NCI-H1694 treated with DMSO at 0.1 percent for 48 hours (cell line): ENCODE data around the gene NANOG.
"Not testable (repeated sequence)": the region's sequence is repeated elsewhere in the genome, so short reads cannot be mapped to it uniquely, and the experiment has no call there.

Source experiments
- DNase-seq: peaks from one replicate; lab custom pipeline; 2025; lab: John Stamatoyannopoulos, UW

Gene NANOG

DNA sequence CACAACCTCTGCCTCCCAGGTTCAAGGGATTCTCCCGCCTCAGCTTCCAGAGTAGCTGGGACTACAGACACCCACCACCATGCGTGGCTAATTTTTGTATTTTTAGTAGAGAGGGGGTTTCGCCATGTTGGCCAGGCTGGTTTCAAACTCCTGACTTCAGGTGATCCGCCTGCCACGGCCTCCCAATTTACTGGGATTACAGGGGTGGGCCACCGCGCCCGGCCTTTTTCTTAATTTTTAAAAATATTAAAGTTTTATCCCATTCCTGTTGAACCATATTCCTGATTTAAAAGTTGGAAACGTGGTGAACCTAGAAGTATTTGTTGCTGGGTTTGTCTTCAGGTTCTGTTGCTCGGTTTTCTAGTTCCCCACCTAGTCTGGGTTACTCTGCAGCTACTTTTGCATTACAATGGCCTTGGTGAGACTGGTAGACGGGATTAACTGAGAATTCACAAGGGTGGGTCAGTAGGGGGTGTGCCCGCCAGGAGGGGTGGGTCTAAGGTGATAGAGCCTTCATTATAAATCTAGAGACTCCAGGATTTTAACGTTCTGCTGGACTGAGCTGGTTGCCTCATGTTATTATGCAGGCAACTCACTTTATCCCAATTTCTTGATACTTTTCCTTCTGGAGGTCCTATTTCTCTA, at the start of gene NANOG:
Gene NANOG, plus strand, starts transcription at position 519 of the 645 bp plus-strand sequence. CDS start 213 bp downstream, outside the sequence.
- not testable (repeated sequence) for DNase-seq

DNA sequence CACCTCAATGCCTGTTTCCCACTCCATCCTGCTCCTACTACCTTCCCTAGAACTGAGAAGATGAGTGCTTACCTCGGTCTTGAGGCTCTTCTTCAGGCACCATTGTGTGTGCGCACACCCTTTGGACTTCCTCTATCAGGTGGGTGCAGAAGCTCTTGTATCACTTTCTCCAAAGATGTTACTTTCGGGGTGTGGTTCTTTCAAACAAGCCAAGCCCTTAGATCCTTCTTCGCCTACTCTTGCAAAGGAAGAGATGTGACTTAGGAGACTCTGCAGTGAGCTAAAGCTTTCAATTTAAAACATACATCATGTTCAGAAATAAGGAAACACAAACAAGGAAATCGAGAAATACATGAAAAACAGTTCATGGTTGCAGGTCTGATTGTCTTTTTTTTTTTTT, 42.0 kb upstream of the NANOG start, which contains the start of gene CLEC4C:
Gene CLEC4C, minus strand, starts transcription at position 130 of the 400 bp plus-strand sequence. Its CDS starts 27 bp downstream, at position 103.
- DNase-seq: no peak

- DNase-seq: no peak
These were observed 40.4 kb upstream of the NANOG start for GRCh38 chr12:7748852-7749251.

DNA sequence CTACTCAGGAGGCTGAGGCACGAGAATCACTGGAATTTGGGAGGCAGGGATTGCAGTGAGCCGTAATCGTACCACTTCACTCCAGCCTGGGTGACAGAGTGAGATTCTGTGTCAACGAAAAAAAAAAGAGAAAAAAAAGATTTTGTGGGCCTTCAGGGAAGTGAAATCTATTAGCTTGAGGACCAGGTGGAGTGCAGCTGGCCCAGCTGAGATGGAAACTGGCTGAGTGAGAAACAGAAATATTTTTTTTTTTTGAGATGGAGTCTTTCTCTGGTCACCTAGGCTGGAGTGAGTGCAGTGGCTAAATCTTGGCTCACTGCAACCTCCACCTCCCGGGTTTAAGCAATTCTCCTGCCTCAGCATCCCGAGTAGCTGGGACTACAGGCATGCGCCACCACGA, 39.8 kb upstream of the NANOG start:
- DNase-seq: no peak

DNA sequence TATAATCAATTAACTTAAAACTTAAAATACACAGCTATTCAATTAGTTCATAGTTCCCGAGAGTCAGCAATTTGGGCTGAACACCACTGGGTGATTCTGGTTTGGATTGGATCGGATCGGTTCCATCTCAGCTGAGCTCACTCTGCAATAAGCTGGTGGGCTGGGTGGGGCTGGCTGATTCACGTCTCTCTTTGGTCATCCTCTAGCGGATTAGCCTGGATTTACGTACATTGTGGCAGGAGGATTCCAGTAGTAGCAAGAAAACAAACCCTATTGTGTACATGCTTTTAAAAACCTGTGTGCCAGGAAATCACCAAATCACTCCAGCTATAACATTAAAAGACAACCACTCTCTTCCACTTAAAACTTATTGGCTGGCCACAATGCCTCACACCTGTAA, 38.9 kb upstream of the NANOG start:
- no peak for DNase-seq

GRCh38 chr12:7751394-7751793, 37.8 kb upstream of the NANOG start:
- no peak for DNase-seq

GRCh38 chr12:7751941-7752922, 37.0 kb upstream of the NANOG start:
- not testable (repeated sequence) for DNase-seq

GRCh38 chr12:7755668-7756067, 33.5 kb upstream of the NANOG start:
- DNase-seq: not testable (repeated sequence)

DNA sequence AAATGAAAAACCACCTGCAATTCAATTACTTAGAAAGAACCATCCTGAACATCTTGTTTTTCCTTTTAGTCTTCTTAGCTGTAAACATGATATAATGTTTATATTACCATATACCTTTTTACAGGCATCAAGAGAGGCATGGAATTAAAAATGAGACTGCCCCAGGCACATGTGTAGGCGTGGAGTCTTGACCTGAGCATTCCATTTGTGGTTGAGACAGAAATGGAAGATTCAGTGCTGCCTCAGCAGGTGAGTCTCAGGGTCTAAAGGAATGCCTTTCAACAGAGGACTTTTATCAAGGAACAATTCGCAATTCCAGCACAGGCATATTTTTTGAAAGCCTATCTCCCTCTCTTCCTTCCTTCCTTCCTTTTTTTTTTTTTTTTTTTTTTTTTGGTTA, 32.2 kb upstream of the NANOG start:
- DNase-seq: no peak

GRCh38 chr12:7758766-7759140, 30.4 kb upstream of the NANOG start:
- no peak for DNase-seq

DNA sequence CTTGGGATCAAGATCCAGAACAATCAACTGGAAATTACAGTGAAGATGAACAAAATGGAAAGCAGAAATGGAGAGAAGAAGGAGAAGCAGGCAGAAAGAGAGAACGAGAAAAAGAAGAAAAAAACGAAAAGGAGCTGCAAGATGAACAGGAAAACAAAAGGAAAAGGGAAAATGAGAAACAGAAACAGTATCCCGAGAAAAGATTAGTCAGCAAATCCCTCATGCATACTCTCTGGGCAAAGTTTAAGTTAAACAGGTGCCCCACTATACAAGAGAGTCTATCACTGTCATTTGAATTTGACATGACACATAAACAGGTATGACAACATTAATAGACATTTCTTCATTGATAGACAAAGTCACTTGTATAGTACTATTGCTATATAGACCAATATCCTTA, 19.2 kb upstream of the NANOG start:
- no peak for DNase-seq

DNA sequence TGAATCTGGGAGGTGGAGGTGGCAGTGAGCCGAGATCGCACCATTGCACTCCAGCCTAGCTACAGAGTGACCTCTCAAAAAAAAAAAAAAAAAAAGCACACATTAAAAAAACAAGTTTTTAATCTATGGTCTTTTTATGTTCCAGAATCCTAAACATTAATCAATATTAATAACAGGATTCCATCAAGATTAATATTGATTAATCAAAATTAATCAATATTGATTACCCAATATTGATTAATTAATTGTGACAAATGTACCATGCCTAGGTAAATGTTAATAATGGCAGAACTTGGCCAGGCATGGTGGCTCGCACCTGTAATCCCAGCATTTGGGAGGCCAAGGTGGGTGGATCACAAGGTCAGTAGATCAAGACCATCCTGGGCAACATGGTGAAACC, 7.9 kb upstream of the NANOG start:
- DNase-seq: no peak

DNA sequence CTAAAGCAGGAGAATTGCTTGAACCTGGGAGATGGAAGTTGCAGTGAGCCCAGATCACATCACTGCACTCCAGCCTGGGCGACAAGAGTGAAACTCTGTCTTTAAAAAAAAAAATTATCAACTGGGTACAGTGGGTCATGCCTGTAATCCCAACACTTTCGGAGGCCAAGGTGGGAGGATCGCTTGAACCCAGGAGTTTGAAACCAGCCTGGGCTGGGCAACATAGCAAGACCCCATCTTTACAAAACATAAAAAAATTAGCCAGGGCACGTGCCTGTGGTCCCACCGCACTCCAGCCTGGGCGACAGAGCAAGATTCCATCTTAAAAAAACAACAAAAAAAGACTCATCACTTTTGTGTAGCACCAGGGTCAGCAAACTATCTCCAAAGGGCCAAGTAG, 7.1 kb upstream of the NANOG start:
- DNase-seq: no peak

DNA sequence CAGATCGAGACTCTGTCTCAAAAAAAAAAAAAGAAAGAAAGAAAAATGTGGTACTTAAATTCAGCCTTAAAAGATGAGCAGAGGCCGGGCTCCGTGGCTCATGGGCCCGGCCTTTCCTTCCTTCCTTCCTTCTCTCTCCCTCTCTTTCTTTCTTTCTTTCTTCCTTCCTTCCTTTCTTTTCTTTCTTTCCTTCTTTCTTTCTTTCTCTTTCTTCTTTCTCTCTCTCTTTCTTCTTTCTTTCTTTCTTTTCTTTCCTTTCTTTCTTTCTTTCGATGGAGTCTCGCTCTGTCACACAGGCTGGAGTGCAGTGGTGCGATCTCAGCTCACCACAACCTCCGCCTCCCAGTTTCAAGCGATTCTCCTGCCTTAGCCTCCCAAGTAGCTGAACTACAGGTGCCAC, 5.8 kb upstream of the NANOG start:
- DNase-seq: not testable (repeated sequence)

DNA sequence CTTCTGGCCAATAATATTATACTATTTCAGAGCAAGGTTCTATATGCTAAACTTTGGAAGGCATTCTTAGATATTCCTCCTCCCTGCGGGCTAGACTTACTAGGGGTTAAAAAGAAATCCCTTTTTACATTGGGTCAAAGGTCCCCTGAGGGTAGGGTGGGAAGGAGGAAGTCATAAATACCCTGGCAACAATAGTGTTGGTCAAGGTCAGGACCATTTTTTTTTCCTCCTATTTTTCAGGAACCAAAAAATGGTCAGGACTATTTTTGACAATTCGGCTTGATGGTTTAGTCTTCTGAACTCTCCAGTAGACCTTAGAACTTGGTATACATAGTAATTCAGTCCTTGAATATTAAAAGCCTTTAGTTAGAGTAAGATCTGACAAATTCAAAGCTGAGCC, 4.5 kb upstream of the NANOG start:
- no peak for DNase-seq

DNA sequence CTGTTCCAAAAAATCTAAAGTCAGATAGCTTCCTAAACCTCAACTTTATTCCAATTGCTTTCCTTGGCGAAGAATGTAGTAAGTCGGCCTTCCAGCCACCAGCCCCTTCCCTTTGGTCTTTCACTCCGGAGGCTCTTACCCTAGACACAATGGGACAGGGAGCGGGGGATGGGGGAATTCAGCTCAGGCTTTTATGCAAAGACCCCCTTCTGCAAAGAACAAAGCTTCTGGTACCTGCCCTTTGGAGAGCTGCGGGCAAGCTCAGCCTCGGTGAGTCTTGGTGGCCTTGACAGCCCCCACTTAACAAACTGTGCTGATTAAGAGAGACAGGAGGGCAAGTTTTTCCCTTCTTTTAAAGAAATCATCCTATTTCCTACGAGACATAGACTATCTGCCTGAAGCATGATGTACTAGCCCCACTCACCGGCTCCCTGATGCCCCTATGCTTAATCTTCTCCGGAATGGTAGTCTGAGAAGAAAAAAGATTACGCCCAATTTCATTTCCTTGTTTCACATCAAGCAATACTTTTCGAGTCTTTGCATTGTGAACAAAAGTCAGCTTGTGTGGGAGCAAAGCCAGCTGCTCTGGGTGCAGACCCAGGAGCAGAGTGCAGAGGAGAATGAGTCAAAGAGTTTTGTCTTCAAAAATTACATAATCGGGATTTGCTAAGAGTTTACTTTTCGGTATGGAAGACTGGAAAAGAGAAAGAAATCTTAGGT, 1.5 kb upstream of the NANOG start:
- DNase-seq: no peak

DNA sequence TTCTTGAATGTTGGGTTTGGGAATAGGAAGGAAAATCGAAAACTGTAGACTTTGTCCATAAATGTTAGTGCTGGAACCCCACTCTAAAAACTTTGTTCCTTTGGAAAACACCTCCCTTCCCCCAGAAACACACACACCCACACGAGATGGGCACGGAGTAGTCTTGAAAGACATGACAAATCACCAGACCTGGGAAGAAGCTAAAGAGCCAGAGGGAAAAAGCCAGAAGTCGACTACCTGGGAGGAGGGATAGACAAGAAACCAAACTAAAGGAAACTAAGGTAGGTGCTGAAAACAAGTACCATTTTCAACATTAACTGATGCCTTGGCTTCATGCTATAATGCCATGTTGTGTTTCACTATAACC, 925 bp upstream of the NANOG start:
- DNase-seq: no peak

DNA sequence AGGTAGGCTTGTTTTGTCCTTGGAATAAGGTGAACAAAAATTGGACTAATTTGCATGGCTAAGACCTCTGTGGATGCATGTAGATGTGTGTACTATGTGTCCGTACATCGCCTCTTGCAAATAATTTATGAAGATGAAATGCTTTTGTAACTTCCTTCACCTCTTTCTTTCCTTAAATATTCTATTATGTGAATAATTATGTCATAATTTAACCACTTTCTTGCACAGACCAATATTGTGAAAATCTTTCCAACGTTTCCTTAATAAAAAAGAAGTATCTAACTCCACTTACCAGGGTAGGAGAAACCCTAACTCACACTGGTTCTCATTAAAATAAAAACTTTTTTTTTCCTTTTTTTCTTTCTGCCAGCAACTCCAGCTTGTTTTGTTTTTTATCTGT, 4.0 kb downstream of the NANOG start:
- DNase-seq: no peak

DNA sequence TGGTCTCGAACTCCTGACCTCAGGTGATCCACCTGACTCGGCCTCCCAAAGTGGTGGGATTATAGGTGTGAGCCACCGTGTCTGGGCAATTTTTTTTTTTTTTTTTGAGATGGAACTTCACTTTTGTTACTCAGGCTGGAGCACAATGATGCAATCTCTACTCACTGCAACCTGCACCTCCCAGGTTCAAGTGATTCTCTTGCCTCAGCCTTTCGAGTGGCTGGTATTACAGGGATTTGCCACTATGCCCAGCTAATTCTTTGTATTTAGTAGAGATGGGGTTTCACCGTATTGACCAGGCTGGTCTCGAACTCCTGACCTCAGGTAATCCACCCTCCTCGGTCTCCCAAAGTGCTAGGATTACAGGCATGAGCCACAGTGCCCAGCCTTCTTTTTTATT, 8.1 kb downstream of the NANOG start:
- DNase-seq: not testable (repeated sequence)

DNA sequence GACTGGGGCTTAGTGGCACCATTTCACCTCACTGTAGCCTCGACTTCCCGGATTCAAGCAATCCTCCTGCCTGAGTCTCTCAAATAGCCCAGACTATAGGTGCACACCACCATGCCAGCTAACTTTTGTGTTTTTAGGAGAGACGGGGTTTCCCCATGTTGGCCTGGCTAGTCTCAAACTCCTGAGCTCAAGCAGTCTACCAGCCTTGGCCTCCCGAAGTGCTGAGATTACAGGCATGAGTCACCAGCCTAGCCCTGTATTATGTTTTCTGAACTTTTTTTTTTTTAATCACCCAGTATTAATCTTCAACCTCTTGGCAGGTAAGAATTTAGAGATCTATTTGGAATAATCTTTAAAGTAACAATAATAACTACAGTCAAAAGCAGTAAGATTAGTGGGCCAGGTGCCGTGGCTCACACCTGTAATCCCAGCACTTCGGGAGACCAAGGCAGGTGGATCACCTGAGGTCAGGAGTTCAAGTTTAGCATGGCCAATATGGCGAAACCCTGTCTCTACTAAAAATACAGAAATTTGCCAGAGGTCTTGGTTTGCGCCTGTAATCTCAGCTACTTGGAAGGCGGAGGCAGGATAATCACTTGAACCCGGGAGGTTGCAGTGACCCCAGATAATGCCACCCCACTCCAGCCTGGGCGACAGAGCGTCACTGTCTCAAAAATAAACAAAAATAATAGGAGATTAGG, 8.6 kb downstream of the NANOG start:
- no peak for DNase-seq

DNA sequence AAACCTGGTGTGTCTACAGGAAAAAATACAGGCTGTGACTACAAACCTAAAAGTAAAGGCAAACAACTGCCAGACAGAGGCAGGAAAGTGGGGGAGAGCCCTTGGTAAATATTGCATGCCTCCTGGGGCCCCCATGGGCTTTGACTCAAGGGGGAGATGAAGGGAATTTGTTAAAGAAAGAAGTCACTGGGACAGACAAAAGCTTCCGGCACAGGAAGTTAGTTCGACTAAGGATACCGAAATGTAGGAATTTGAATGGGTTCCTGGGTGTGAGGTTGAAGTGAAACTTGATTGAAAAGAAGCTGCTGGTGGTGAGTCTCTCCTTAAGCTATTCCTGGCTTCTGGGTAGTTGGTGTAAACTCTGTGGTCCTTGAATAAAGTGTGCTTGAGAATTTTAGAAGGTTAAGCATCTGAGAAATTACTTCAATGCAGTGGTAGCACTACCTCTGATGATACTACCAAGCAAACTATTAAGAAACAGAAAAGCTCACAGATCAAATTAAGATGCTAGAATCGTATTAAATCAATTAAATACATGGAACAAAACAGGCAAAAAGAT, 9.6 kb downstream of the NANOG start:
- not testable (repeated sequence) for DNase-seq

DNA sequence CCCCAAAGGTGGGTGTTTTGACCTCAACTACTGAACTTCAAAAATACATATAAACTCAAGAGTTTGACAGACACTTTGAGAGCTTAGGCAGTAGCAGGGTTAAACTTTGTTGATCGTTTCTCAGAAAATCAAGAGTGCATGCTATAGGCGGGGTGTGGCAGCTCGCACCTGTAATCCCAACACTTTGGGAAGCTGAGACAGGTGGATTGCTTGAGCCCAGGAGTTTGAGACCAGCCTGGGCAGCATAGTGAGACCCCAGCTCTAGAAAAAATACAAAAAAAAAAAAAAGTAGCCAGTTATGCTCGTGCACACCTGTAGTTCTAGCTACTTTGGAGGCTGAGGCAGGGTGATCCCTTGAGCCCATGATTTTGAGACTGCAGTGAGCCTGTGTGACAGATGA, 12.3 kb downstream of the NANOG start:
- DNase-seq: no peak
